ENCODE measurements around the gene RAB11FIP4.

RAB11FIP4 gene

DNA sequence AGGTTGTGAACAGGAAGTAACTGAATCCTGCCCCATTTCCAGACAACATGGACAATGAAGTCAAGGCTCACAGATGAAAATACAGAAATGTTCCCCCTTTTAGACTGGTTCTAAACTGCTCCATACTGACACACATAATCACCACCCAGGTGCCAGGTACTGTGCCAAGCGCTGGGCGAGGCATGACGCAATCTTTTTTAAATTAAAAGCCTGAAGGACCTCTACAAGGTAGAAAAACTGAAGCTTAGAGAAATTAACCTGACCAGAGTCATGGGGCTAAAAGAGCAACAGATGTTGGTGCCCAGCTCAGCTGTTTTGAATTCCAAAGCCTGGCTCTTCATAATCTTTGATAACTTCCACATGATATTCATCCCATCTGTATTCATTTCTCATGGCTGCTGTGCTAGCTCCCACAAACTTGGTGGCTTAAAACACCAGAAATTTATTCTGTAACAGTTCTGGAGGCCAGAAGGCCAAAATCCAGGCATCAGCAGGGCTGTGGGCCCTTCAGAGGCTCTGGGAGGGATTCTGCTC, 4.9 kb upstream of the RAB11FIP4 start:
- no peak for DNase-seq (ENCODE audit: low read depth in 2 of 2, low spot score in 1 of 2)

DNA sequence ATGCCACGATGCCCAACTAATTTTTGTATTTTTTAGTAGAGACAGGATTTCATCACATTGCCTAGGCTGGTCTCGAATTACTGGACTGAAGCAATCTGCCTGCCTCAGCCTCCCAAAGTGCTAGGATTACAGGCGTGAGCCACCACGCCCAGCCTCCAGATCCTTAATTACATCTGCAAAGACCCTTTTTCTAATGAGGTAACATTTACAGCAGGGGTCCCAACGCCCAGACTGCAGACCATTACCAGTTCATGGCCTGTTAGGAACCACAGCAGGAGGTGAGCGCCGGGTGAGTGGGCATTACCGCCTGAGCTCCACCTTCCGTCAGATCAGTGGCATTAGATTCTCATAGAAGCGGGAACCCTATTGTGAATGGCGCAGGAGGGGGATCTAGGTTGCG, 4.0 kb upstream of the RAB11FIP4 start:
- no peak for DNase-seq (ENCODE audit: low read depth in 2 of 2, low spot score in 1 of 2)

DNA sequence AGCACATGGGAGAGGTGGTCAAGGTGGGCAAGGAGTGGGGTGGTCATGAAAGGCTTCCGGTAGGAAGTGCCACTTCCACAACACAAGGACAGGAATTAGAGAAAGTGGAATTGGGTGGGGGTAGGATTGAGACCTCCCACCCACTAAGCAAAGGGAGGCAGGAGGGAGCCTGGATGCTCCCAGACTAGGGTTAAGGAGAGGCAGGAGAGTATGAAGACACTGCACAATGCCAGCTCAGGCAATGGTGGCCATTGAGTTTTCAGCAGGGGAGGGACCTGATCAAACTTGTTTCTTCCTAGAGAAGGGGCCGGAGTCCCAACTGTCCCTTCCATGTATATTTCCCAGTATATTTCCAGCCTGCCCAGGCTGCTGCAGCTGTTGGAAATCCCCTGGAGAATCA, 3.1 kb upstream of the RAB11FIP4 start:
- no peak for DNase-seq (ENCODE audit: low read depth in 2 of 2, low spot score in 1 of 2)

DNA sequence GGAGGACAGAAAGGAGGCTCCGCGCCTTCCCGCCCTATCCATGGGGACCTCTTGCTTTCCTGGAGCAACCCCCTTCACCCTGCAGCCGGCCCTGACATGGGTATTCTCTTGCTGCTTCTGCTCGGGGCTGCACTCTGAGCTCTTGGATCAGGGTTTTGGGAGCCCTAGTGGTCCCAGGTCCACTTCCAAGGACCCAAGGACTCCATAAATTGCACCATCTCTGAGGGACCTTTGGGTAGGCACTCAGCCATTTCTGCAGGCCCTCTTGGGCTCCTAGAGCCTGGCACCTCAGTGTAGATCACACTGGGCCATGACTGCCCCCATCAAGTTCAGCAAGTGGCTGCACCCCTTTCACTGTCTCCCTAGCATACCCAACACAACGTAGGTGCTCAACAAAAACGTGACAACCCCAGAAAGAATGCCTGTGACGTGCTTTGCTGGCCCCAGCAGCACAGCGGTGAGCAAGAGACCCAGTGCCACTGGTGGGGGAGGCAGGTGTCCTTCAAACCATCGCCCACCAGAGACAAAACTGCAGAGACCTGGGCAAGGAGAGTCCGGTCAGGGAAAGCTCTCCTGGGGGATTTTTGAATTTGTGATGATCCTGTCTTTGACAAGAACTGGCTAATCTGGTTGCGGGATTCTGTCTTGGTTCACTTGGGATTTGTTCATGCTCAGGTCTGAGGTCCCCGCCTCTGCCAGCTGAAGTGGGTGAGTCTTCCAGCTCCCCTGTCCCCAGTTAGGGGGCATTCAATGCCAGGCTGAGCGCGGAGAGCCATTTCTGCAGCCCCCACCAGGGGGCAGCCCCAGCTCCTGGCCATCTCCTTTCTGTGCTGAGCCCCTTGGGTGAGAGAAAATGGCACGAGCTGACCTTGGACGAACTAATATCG, 2.5 kb upstream of the RAB11FIP4 start:
- DNase-seq (ENCODE audit: low read depth in 2 of 2, low spot score in 1 of 2), result peak in 1 of 2 donors; percentile 16

DNA sequence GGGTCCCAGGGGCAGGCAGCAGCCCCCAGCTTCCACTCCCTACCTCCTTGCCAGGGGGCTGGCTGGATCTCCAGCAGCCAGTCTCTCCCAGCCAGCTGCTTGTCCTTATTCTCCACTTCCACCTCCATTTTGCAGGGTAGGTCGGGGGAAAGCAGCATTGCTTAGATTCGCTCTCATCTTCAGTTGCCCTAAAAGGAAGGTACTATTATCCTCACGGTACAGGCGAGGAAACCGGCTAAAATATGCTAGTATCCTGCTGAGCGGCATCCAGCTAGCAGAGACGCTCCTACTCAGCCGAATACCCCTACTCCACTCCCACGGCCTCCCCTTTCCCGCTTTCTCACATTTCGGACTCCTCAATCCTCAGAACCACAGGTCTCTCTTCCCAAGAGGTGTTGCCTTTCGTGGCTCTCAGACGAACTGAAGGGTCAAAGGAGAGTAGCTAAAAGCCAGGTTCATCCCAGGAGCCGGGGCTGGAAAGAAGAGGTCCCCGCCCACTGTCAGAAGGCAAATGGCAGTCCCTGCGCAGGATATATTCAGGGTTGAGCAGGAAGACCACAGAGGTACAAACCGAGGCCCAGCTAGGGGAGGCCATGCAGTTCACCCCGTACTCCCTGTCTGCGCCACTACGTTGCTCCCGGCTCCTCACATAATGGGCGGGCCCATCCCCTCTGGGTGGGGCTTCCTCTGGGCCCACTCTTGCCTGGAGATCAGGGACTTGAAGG, 1.7 kb upstream of the RAB11FIP4 start:
- no peak for DNase-seq (ENCODE audit: low read depth in 2 of 2, low spot score in 1 of 2)

DNA sequence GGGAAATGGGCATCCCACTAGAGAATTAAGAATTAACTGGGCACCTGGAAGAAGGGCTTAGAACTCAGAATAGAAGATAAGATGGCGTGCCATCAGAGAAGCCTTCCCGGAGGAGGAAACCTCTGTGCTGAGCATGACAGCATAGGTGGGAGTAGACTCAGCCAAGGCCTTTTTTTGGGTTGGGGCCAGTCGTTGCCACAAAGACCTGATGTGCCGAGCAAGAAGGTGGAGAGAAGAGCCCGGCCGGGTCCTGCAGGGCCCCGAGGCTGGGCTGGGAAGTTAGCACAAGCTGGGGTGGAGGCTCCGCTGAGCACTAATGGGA, 1.1 kb upstream of the RAB11FIP4 start:
- DNase-seq (ENCODE audit: low read depth in 2 of 2, low spot score in 1 of 2), result no peak

DNA sequence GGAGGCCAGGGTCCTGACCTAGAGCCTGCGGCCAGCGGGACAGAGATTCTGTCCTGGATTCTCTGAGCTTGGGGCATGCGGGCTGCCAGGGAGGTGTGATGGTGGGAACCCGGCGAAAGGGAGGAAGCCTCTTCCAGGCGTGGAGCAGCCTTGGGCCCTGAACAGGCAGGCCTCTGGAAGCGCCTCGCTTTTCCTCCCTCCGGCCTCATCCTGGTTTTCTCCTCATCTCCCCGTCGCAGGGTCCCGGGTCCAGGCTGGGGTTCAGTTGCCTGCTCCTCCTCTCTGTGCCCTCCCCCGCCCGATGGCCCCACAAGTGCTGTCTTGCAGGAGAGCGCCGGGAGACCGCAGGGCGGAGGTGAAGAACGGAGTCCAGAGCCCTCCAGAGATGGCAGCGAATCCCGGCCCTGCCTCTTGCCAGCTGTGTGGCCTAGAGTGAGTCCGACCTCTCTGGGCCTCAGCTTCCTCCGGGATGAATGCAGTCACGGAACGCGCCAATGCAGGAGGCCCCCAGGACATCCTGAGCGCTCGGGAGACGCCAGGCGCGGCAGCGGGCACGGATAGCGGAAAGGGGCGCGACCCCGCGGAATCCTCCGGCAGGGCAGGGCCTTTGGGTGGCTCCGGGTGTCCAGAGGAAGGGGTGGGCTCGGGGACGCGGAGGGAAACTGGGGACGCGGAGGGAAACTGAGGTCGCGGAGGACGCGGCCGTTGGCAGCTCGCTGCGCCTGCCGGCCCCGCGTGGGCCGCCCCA, 553 bp upstream of the RAB11FIP4 start:
- no peak for DNase-seq (ENCODE audit: low read depth in 2 of 2, low spot score in 1 of 2)

DNA sequence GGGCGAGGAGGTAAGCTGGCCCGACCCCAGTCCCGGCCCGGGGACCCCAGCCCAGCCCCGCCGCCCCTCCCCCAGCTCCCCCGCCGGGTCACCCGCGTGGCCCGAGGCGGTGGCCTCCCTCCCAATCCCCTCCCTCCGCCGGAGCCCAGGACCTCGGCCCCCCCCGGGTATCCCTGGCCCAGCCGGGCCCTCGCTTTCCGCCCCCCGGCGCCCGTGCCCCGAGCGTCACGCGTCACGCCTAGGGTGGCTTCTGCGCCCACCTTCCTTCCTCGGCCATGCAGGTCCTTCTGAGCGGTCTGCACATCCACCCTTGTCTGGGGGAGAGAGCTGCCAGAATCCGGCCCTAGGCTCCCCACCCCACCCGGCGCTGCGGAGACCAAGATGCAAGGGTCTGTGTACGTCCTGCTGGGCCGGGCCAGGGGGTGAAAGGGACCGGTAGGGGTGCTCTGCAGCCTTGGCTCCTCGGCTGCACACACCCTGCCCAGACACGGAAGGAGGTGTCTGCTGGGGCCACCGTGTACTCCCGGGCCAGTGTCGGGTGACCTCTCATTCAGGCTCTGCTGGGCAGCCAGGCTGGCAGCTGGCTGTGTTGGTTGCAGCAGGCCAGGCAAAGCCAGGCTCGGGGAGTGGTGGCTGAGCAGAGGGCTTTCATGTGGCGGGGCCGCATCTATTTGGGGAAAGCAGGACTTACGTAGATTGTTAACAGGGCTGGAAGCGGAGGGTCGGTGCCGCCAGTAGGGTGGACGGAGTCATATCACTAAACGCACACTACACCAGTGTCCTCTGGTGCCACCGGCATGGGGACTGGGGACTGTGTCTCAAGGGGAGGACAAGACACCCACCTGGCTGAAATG, 754 bp downstream of the RAB11FIP4 start:
- DNase-seq (ENCODE audit: low read depth in 2 of 2, low spot score in 1 of 2), result no peak

DNA sequence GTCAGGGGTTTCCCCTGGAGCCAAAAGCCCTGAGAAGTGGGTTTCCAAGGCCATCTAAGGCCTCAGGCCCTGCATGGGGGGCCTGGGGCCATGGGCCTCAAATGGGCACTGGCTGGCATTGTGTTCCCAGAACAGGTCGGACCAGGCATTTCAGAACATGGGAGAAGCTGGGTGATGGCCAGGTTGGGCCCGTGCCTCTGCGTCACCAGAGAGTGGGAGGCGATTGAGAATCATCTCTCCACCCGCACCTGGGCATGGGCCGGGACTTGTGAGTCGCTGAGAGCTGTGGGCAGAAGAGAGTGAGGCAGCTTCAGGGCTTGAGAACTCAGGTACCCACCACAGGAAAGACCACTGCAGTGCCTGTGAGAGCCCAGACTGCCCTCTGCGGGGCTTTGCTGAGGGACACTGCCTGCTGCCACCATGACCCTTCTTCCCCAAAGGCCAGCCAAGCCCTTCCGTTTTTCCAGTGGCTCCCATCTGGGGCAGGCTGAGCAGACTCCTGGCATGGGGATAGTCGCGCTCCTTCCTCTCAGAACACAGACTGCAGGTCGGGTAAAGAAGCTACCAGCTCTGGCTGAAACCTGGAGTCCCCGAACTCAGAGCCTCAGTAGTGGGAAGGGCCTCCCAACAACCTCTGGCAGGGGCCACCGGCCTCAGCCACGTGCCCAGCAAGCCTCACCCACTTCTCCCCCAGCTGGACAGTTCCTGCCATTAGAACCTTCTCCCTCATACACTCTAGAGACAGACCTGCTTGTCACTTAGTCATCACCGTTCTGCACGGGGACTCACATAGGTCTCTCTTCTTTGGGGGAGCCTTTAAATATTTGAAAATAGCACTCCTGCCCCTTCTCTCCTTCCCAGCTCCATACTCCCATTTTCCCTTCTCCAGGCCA, 1.6 kb downstream of the RAB11FIP4 start:
- DNase-seq (ENCODE audit: low read depth in 2 of 2, low spot score in 1 of 2), result no peak

DNA sequence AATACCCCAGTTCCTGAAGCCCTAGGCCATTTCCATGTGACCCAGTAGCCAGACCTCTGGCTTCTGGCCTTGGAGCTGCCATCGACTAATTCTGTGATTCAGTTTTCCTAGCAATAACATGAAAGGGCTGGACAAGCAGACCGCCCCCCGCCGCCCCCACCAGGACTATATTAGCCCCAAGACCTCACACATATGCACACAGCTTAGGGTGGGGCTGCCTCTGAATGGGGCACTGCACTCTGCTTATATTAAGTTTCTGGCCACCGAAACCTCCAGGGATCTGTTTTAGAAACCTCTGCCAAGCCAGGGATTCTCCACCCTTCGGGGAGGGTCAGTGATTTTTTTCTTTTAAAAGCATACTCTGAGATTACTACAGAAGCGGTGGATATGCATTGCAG, 2.3 kb downstream of the RAB11FIP4 start:
- DNase-seq (ENCODE audit: low read depth in 2 of 2, low spot score in 1 of 2), result no peak

DNA sequence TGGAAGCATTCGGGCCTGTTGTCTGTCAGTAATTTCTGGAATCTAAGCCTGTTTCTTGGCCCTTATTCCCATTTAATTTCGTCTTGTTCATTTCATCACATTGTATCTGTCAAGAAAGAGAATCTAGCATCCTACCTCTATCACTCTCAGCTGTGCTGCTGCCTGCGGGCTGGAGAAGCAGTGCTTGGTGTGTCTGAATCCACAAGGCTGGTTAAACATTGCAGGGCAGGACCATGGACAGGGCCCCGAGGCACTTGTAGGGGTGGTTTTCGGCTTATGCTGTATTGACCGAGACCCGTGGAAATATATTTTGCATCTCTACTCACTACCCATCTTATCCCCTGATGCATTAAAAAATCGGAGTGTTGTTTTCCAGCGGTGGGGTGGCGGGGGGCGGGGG, 3.1 kb downstream of the RAB11FIP4 start:
- DNase-seq (ENCODE audit: low read depth in 2 of 2, low spot score in 1 of 2), result no peak

DNA sequence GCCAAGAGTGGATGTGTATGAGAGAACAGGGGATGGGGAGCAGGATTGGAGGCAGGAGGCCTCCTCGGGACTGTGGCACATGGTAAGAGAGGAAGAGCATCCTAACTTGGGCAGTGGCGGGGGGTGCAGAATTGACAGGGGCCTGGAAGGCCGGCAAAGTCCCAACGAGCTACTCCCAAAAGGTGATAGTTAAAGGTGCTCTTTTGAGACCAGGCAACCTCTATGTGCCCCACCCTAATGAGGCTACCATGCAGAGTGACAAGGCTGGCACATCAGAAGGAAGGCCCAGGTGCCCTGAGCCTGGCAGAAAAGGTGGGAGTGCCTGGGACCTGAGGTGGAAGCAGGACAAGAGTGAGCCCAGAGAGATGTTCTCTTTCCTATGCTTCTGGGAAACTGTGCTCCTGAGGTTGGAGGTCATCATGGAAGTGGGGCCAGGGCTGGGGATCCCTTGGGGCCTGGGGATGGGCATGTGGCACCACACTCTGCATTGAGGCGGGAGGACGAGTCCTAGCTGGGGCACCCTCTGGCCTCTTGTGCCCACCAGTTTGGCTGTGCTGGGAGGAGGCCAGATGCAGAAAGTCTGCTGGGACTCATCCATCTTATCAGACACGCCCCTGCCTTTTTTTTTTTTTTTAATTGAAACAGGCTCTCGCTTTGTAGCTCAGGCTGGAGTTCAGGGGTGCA, 5.9 kb downstream of the RAB11FIP4 start:
- DNase-seq (ENCODE audit: low read depth in 2 of 2, low spot score in 1 of 2), result no peak

DNA sequence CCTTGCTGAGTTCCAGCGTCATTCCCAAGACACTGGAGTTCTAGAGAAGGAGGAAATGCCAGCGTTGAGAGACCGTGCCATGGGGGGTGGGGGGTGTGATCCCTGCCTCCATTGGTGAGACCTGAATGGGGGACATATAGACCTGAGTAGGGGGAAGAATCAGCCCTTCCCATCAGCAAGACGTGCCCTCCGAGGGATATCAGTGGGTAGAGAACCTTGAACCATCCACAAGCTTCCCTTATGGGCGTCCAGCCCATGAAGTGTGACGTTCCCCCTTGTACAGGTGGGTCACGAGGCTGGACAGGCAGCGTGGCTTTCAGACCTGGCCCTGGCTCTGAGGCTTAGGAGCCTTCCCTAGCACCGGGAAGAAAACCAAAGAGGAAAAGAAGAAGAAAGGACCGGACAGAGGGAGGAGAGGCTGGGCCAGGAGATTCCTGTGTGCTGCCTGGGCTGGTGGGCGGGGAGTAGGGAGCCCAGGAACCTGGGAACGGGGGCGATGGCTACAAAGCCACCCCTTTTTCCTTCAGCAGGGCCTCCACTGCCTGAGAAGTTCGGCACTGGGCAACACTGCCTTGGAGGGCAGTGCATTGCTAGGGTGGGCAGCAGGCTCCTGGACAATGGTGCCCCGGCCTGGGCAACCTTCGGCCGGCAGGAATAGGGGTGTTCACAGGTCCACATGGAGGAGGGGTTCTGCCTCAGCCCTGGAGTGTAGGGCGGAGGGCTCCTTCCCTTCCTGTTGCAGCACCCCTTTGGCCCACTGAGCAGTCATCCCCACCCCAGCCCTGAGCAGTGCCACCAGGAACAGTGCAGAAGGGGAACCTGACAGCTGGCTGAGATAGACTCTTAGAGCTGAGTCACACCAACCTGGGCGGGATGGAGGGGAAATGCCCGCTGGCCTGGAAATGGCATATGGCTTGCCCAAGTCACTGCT, 7.2 kb downstream of the RAB11FIP4 start:
- no peak for DNase-seq (ENCODE audit: low read depth in 2 of 2, low spot score in 1 of 2)

DNA sequence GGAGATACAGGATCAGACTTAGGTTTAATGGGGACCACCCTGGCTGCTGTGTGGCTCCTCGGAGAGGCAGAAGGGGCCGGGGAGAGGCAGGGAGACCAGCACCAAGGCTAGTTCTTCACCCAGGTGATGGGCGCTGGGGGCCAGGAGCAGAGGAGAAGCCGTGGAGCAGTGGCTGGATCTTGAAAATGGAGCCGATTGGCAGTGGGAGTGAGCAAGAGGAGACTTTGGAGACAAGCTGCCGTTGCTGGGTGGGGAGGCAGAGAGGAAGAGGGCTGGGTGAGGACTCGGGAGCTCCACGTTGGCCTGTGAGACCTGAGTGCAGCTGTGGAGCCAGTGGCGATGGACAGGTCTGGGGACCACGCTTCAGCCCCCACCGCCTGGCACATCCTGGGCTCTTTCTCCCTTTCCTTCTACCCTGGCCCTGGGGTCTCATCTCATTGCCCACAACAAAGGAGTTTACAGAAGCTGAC, 9.0 kb downstream of the RAB11FIP4 start:
- no peak for DNase-seq (ENCODE audit: low read depth in 2 of 2, low spot score in 1 of 2)

DNA sequence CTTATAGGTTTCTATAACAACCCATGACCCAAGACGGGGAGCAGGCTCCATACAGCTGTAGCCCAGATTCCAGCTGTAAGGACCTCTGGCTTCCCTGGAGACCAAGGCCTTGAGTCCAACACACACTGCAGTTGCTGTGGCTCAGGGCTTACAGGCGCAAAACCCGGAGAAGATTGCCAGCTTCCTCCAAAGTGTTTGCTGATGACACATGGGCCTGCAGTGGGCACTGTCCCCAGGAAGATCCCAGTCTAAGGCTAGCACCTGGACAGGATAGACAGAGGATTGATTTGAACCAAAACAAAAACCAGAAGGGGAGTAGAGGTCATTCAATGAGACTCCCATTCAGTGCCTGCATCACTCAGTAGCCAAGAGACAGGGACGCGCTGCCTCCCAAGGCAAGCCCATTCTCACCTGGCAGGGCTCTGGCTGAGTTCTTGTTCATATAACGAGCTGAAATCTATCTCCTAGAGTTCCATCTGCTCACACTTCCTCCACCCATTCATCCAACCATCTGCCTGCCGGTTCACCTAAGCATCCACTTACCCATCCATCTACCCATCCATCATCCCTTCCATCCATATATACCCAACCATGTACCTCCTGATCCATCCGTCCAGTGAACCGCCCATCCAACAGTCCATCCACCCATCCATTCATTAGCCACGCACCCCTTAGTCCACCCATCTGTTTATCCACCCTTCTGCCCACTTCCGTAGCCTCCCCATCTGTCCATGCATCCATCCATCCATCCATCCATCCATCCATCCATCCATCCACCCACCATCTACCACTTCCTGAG, 10.2 kb downstream of the RAB11FIP4 start:
- no peak for DNase-seq (ENCODE audit: low read depth in 2 of 2, low spot score in 1 of 2)

DNA sequence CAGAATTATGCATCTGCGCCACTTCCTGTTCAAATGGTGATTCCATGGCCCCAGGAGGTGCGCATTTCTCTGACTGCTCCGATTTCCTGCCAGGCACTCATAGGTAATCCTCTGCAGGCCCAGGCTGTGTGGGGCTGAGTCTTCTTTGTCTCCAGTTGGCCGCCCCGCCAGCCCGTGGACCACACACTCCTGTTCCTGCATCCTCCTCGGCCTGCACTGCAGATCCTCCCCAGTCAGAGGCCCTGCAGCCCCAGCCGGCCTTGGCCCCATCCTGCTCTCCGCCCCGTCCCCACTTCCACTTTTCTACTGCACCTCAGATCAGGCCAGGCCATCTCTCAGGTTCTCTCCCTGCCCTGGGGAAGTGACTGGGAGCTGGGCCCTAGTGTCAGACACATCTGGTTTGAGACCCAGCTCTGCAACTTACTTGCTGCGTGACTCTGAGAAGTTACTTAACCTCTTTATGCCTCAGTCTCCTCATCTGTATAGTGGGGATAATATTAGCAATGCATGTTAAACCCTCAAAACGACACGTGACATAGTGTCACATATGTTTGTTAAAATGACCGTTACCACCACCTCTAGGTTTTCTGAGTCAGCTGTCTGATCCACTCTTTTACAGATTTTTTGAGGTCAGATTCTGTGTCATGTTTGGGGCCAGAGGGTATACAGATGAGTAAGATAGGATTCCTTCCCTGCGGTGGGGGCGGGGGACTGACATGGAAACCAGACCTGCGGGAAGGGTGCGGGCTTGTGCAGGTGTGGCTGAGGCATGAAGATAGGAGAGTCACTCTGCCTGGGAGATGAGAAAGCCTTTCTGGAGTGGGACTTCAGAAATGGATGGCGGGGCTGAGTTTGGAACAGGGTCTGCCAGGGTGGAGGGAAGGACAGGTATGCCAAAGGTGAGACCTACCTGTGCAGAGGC, 12.8 kb downstream of the RAB11FIP4 start:
- no peak for DNase-seq (ENCODE audit: low read depth in 2 of 2, low spot score in 1 of 2)
